Upper lobe of right lung (tissue), 1 donor: ENCODE data around the gene SPINK5. TPM values are rescaled to one million over a fixed set of nuclear protein-coding genes. Genes with fewer than 3 reads are reported as not detected.

Source experiments
- ATAC-seq: fragments of 200-7000 bp; cut with Tn5 transposase; one replicate; pipeline ENCODE4 v1.9.1; 2020; ENCODE audit warnings: mild to moderate bottlenecking, moderate library complexity
- DNase-seq: peaks from one replicate; pipeline ENCODE4 v3.0.0-alpha.2; 2020
- H3K27ac ChIP-seq: fragments of 200-600 bp; one replicate; pipeline ENCODE4 v1.8.0; 2022
- H3K27me3 ChIP-seq: fragments of 200-600 bp; one replicate; pipeline ENCODE4 v1.8.0; 2022; ENCODE audit warnings: mild to moderate bottlenecking
- H3K36me3 ChIP-seq: fragments of 200-600 bp; one replicate; pipeline ENCODE4 v1.8.0; 2022
- H3K4me1 ChIP-seq: fragments of 200-600 bp; one replicate; pipeline ENCODE4 v1.8.0; 2022
- H3K4me3 ChIP-seq: fragments of 200-600 bp; one replicate; pipeline ENCODE4 v1.8.0; 2022; ENCODE audit warnings: mild to moderate bottlenecking
- H3K9me3 ChIP-seq: fragments of 200-600 bp; one replicate; pipeline ENCODE4 v1.8.0; 2022
- intact Hi-C: fragments of 100-400 bp; cut with DNase I; formaldehyde crosslinking; loops from one replicate; pipeline ENCODE4 v1.11.0; 2022
- total RNA-seq: library from RNA; stranded (reverse); fragmentation: NEBNext Ultra II Directional; extraction: Animal tissue kit (Norgen Biotek cat#: 25700); gene quantifications from one replicate; pipeline ENCODE4 v1.2.1, GENCODE V29; 2021
- TF ChIP-seq, protein P1 (sequence below): fragments of 200-600 bp; IDR thresholded peaks from one replicate; pipeline ENCODE4 v1.8.0; 2022; ENCODE audit warnings: antibody characterized with exemption
- donor health status: DM: no; HTN: yes; CAD: no; lungs with severe emphysema.

The SPINK5 gene
- total RNA-seq, 1 donor from 2014 or later = 3.2 TPM

DNA sequence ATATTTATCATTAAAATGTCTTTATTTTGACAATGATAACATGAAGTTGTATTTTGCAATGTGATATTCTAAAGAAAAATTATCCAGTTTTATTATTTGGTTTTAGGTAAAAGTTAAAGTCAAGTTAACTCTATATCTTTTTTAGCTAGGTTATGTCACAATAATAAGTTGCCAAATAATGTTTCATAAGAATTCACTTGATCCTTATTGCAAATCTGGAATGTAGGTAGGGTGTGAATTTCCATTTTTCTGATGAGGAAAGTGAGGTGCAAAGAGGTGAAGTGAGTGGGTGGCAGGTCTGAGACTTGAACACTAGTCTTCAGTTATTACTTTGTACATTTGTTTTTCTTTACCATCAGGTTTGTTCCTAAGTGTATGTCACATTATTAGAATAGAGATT lies 21.5 kb downstream of the SPINK5 start:
- TF ChIP-seq, protein P1, sequence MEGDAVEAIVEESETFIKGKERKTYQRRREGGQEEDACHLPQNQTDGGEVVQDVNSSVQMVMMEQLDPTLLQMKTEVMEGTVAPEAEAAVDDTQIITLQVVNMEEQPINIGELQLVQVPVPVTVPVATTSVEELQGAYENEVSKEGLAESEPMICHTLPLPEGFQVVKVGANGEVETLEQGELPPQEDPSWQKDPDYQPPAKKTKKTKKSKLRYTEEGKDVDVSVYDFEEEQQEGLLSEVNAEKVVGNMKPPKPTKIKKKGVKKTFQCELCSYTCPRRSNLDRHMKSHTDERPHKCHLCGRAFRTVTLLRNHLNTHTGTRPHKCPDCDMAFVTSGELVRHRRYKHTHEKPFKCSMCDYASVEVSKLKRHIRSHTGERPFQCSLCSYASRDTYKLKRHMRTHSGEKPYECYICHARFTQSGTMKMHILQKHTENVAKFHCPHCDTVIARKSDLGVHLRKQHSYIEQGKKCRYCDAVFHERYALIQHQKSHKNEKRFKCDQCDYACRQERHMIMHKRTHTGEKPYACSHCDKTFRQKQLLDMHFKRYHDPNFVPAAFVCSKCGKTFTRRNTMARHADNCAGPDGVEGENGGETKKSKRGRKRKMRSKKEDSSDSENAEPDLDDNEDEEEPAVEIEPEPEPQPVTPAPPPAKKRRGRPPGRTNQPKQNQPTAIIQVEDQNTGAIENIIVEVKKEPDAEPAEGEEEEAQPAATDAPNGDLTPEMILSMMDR = no peak
- Histone ChIP-seq H3K4me1 (no peaks in the 10 kb centered on the region), H3K36me3 (no peaks in the 10 kb centered on the region), H3K27me3 (no peaks in the 10 kb centered on the region), H3K9me3 (no peaks in the 10 kb centered on the region), H3K27ac (no peak overlapping the region), H3K4me3 (no peak overlapping the region)
- DNase-seq (no peak), ATAC-seq (no peak)
- intact Hi-C loops = no loop called here

- TF ChIP-seq, protein P1 = no peak
- no peaks in the 10 kb centered on the region for H3K27me3 ChIP-seq
- intact Hi-C loops = no loop called here
- H3K4me1 ChIP-seq = no peaks in the 10 kb centered on the region
- H3K9me3 ChIP-seq = no peaks in the 10 kb centered on the region
- DNase-seq (peak; percentile 66), ATAC-seq (peak; percentile 78)
- no peak overlapping the region for H3K4me3 ChIP-seq
- H3K27ac ChIP-seq = no peak overlapping the region
- no peaks in the 10 kb centered on the region for H3K36me3 ChIP-seq
Measured at GRCh38 chr5:148085977-148086705, 22.4 kb downstream of the SPINK5 start.

GRCh38 chr5:148090146-148090772 lies 26.5 kb downstream of the SPINK5 start:
- Histone ChIP-seq H3K36me3 (no peaks in the 10 kb centered on the region), H3K27ac (peak overlapping the region; percentile 47), H3K4me1 (peaks cover 4% of the 10 kb centered on the region), H3K27me3 (no peaks in the 10 kb centered on the region), H3K4me3 (no peak overlapping the region), H3K9me3 (no peaks in the 10 kb centered on the region)
- intact Hi-C loops = no loop called here
- ATAC-seq (no peak), DNase-seq (no peak)
- TF ChIP-seq, protein P1 = no peak

- Histone ChIP-seq H3K36me3 (no peaks in the 10 kb centered on the region), H3K27ac (peak overlapping the region; percentile 47)
- ATAC-seq = no peak
Measured at GRCh38 chr5:148090773-148091250, 27.0 kb downstream of the SPINK5 start.

DNA sequence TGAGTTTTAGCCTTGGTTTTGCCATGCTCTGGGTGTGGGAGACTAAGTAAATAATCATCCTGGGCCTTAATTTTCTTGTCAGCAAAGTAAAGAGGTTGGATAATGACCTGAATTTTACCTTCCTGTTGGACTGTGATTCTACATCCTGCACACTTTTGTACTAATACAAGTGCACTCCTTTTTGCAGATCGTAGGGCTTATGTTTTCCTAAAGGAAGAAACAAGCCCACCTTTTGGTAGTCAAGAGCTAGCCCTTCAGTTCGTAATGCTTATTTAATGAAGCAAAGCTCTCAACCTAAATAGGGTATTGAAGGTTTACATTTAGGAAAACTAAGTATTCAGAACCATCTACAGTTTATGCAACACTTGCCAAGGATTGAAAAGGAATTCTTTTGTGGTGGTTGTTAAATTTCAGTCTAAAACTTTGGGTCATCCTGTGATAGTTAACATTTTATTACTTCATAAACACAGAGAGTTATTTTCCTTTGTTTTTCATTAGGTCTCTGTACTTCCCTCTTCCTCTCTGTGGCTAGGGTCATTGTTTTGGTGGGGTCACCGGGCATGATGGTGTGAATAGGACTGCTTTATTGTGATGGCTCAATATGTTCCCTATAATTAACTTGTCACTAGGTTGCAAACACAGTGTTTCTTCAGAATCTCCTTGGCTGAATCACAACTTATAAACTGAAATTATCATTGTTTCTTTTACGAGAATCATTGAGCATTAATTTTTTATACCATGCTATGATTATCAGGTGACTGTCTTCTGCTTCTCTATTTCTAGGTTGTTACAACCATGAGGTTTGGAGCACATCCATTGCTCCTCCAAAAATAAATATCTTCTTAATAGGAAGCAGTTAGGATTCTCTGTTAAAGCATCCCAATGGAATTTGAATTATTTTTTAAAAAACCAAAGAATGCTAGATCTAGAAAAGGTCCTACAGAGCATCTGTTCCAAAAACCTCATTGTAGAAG lies 28.5 kb downstream of the SPINK5 start:
- Histone ChIP-seq H3K27me3 (no peaks in the 10 kb centered on the region), H3K27ac (no peak overlapping the region), H3K4me1 (peaks cover 4% of the 10 kb centered on the region), H3K9me3 (no peaks in the 10 kb centered on the region), H3K4me3 (no peak overlapping the region), H3K36me3 (no peaks in the 10 kb centered on the region)
- intact Hi-C loops = no loop called here
- no peak for ATAC-seq
- TF ChIP-seq, protein P1 = no peak
- DNase-seq = no peak

More at GRCh38 chr5:148090773-148091250, 27.0 kb downstream of the SPINK5 start:
- intact Hi-C loops = no loop called here
- H3K4me3 ChIP-seq = no peak overlapping the region
- peaks cover 4% of the 10 kb centered on the region for H3K4me1 ChIP-seq
- DNase-seq = no peak
- H3K27me3 ChIP-seq = no peaks in the 10 kb centered on the region
- no peaks in the 10 kb centered on the region for H3K9me3 ChIP-seq
- TF ChIP-seq, protein P1 = no peak
